ENCODE measurements around the gene IDI1. TPM values are rescaled to one million over a fixed set of nuclear protein-coding genes. Genes with fewer than 3 reads are reported as not detected.

Gene IDI1
- total and polyA plus RNA-seq, 2 of the 13 experiments (the other 11 are each of a cell fraction or from before 2014, with no cell fraction given) = 44.4 to 145 TPM

GRCh38 chr10:1056326-1057105, 7.6 kb upstream of the IDI1 start, which contains the start of gene WDR37 (continued):
- TF ChIP-seq TCF7L2 (IDR thresholded peaks at IDR 0.05; ENCODE audit: low read depth, low read length) (no peak), FOXP1 (IDR thresholded peaks at IDR 0.05) (no peak), FOXP1 (CRISPR knock-in tag; IDR thresholded peaks at IDR 0.05) (no peak; the same call in 1 of the 2 replicates), MXD1 (CRISPR knock-in tag; IDR thresholded peaks at IDR 0.05) (peak; percentile 75), KMT2B (CRISPR knock-in tag; IDR thresholded peaks at IDR 0.05) (peak; percentile 93), GATAD1 (CRISPR knock-in tag; IDR thresholded peaks at IDR 0.05) (peak; percentile 92), MAX (IDR thresholded peaks at IDR 0.05) (no peak; the same call in 1 of the 2 replicates), ZNF629 (CRISPR knock-in tag; conservative IDR thresholded peaks at IDR 0.05) (no peak), ZNF503 (CRISPR knock-in tag; IDR thresholded peaks at IDR 0.05) (no peak), FOXC1 (CRISPR knock-in tag; IDR thresholded peaks at IDR 0.05; ENCODE audit: borderline replicate concordance) (no peak; the same call in 1 of the 2 replicates), ZNF816 (CRISPR knock-in tag; IDR thresholded peaks at IDR 0.05; ENCODE audit: borderline replicate concordance) (no peak), BATF2 (CRISPR knock-in tag; IDR thresholded peaks at IDR 0.05) (peak; percentile 69; the same call in 1 of the 2 replicates), HOXA7 (CRISPR knock-in tag; IDR thresholded peaks at IDR 0.05) (0 out of 2 replicates have a peak, but pooled peaks have one; percentile 28), BCL3 (CRISPR knock-in tag; IDR thresholded peaks at IDR 0.05) (peak; percentile 79; the same call in 1 of the 2 replicates), FUBP1 (CRISPR knock-in tag; IDR thresholded peaks at IDR 0.05; ENCODE audit: borderline replicate concordance) (no peak), ETV6 (CRISPR knock-in tag; conservative IDR thresholded peaks at IDR 0.05) (no peak; the same call in 1 of the 2 replicates), GZF1 (CRISPR knock-in tag; IDR thresholded peaks at IDR 0.05) (no peak; the same call in 1 of the 2 replicates), IRF2 (CRISPR knock-in tag; IDR thresholded peaks at IDR 0.05) (no peak)
